GM12874 (cell line): ENCODE measurements around the gene KIAA0513.
A peak's percentile ranks its signal among the peaks of the same experiment; 100 is the strongest.

Experiments used
- CTCF ChIP-seq: IDR thresholded peaks from 2 replicates; pipeline ENCODE4 v1.5.1; 2011; ENCODE audit warnings: low read depth, mild to moderate bottlenecking, control low read depth, low read length, moderate library complexity; ENCODE audit not compliant: insufficient read depth

KIAA0513 gene

DNA sequence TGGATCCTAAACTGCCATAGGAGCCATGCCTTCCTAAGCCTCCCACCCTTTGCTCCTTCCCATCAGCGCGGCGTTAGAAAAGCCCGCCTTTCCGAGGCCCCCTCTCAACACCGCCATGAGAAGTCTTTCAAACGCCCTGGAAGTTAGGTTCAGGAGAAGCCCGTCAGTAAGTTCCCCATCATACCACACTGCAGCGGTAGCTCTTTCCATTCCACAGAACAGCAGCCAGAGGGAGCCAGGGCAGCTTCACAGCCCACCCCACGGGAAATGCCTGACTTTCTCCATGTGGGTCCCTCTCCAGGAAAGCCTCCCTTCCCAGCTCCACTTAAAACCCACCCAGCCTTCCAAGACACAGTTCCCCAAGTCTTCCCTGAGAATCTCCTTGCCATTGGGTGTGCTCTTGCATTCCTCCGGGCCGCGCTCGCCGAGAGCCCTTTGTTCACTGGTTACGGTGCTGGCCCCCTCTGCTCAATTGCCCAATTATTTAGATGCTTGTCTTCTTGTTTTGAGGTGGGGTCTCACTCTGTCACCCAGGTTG is 28.7 kb downstream of the KIAA0513 start:
- peak; percentile 29 for TF ChIP-seq CTCF

GRCh38 chr16:85057212-85057889 is 29.8 kb downstream of the KIAA0513 start:
- peak; percentile 51; the same call in 1 of the 2 replicates for TF ChIP-seq CTCF

- no peak for TF ChIP-seq CTCF
These were observed 30.4 kb downstream of the KIAA0513 start for GRCh38 chr16:85057948-85058347.

DNA sequence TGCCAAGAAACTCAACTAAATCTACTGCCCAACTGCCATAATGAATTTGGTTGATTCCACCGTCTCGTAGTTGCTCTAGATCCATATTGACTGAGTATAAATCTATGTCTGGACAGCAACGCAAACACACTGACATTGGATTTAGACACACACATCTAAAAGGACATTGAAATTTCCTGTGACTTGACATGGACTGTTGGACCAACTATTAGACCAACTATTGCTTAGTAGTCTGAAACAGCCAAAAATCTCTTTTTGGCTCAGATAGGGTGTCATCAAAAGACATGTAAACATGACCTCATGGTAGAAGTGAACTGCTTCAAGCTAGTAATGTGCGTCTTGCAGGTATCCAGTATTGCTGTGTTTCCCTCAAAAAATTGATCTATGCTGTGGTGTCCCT is 31.3 kb downstream of the KIAA0513 start:
- TF ChIP-seq CTCF, result no peak

DNA sequence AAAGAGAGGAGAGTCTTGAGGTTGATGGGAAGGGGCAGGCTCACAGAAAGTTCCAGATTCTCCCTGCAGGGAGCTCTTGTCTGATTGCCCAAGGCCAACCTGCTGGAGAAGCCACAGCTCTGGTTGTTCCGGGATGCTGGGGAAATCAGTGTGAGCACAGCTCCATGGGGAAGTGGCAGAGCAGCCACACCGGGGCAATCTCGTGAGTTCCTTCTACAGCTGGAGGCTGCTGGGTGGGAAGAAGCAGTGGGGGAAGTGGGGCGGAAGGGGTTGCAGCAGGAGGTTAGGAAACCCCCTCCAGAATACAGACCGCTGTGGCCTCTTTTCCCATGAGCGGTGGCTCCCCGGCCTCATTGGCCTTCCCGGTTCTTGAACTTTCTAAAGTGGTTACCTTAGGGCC is 34.0 kb downstream of the KIAA0513 start:
- no peak for TF ChIP-seq CTCF

GRCh38 chr16:85062323-85062722 is 34.7 kb downstream of the KIAA0513 start:
- TF ChIP-seq CTCF, result no peak

GRCh38 chr16:85062845-85063244 is 35.2 kb downstream of the KIAA0513 start:
- no peak for TF ChIP-seq CTCF

GRCh38 chr16:85064186-85064585 is 36.6 kb downstream of the KIAA0513 start:
- no peak for TF ChIP-seq CTCF
